Lower leg skin (tissue), 4 donors: ENCODE results near the gene OSGIN1. TPM values are rescaled to one million over a fixed set of nuclear protein-coding genes. Genes with fewer than 3 reads are reported as not detected.

Experiments
- DNase-seq, 2 donors: peaks; one replicate each; pipeline ENCODE4 v3.0.0-alpha.2; 2019; ENCODE audit warnings: low spot score in 2 of 2
- H3K4me3 ChIP-seq: fragments of 200-600 bp; sonication (generic); 2 replicates; pipeline ENCODE4 v1.5.1; 2017; ENCODE audit warnings: mild to moderate bottlenecking, low read depth; ENCODE audit not compliant: poor library complexity, severe bottlenecking
- CTCF ChIP-seq, 3 donors: fragments of 450-650 bp; IDR thresholded peaks; one replicate each; pipeline ENCODE4 v1.5.1; 2016; ENCODE audit warnings: antibody characterized with exemption in 3 of 3, mild to moderate bottlenecking in 3 of 3, moderate library complexity in 2 of 3
- POLR2A ChIP-seq, 2 donors: fragments of 450-650 bp; IDR thresholded peaks; one replicate each; pipeline ENCODE4 v1.6.1; 2016 to 2017; ENCODE audit warnings: antibody characterized with exemption in 2 of 2, mild to moderate bottlenecking in 1 of 2, moderate library complexity in 1 of 2
- WGBS, 2 donors: methylation state at CpG; one replicate each; pipeline ENCODE4 v1.1.5; 2018; 5-methylcytosine and 5-hydroxymethylcytosine counted together
- intact Hi-C: fragments of 100-400 bp; cut with DNase I; formaldehyde crosslinking; loops from one replicate; pipeline ENCODE4 v1.15.0; 2023; ENCODE audit warnings: low total_unique reads
- total RNA-seq, 4 donors: library from RNA; depleted of rRNA; stranded (reverse); fragments of >200 nt; gene quantifications; one replicate each; pipeline ENCODE4 v1.1.0, GENCODE V29; 2016

Gene OSGIN1
- total RNA-seq, 4 donors from 2014 or later = 1.1 to 3.2 (median 2.4) TPM

- WGBS, 2 donors = 75 to 85% methylated on average over 8 of the region's 8 CpGs
- no peak for TF ChIP-seq POLR2A (IDR thresholded peaks at IDR 0.05)
- no peak for TF ChIP-seq CTCF (IDR thresholded peaks at IDR 0.05)
- H3K4me3 ChIP-seq = no peak overlapping the region
- intact Hi-C loops = loop anchor here (10.0 kb wide), 1 partner anchor 149 kb away; no protein-coding TSS in a partner anchor
- no peak for DNase-seq
Observed at GRCh38 chr16:83994087-83994486, 41.0 kb downstream of the OSGIN1 start.

GRCh38 chr16:83994703-83995102, 41.7 kb downstream of the OSGIN1 start:
- WGBS, 2 donors = 82 to 83% methylated on average over 13 of the region's 13 CpGs
- intact Hi-C loops = loop anchor here (10.0 kb wide), 1 partner anchor 150 kb away; no protein-coding TSS in a partner anchor
- no peak for DNase-seq
- H3K4me3 ChIP-seq = no peak overlapping the region
- no peak for TF ChIP-seq CTCF (IDR thresholded peaks at IDR 0.05)
- no peak for TF ChIP-seq POLR2A (IDR thresholded peaks at IDR 0.05)

- no peak overlapping the region for H3K4me3 ChIP-seq
- no peak for TF ChIP-seq POLR2A (IDR thresholded peaks at IDR 0.05)
- TF ChIP-seq CTCF (IDR thresholded peaks at IDR 0.05) = no peak
- DNase-seq = no peak
- WGBS, 2 donors = 13 to 15% methylated on average over 17 to 21 of the region's 21 CpGs
- intact Hi-C loops = loop anchor here (10.0 kb wide), 1 partner anchor 151 kb away; no protein-coding TSS in a partner anchor
Observed at GRCh38 chr16:83995754-83996153, 42.7 kb downstream of the OSGIN1 start.

- WGBS, 2 donors = 80 to 82% methylated on average over 15 of the region's 15 CpGs
Observed at GRCh38 chr16:83996481-83997252, 43.6 kb downstream of the OSGIN1 start.

GRCh38 chr16:83998091-83998490, 45.1 kb downstream of the OSGIN1 start:
- WGBS, 2 donors = 86 to 95% methylated on average over 13 of the region's 13 CpGs

More at GRCh38 chr16:83996481-83997252, 43.6 kb downstream of the OSGIN1 start:
- TF ChIP-seq CTCF (IDR thresholded peaks at IDR 0.05) = no peak
- TF ChIP-seq POLR2A (IDR thresholded peaks at IDR 0.05) = no peak
- no peak overlapping the region for H3K4me3 ChIP-seq
- intact Hi-C loops = loop anchor here (10.0 kb wide), 1 partner anchor 152 kb away; no protein-coding TSS in a partner anchor
- DNase-seq = no peak

More at GRCh38 chr16:83998091-83998490, 45.1 kb downstream of the OSGIN1 start:
- DNase-seq = no peak
- no peak for TF ChIP-seq CTCF (IDR thresholded peaks at IDR 0.05)
- no peak for TF ChIP-seq POLR2A (IDR thresholded peaks at IDR 0.05)
- H3K4me3 ChIP-seq = no peak overlapping the region
- intact Hi-C loops = loop anchor here (10.0 kb wide), 1 partner anchor 153 kb away; no protein-coding TSS in a partner anchor
